Right cardiac atrium (tissue), 5 donors: ENCODE data around the gene NPR2. TPM values are rescaled to one million over a fixed set of nuclear protein-coding genes. Genes with fewer than 3 reads are reported as not detected.
A peak's percentile ranks its signal among the peaks of the same experiment; 100 is the strongest.

Experiments used
- ATAC-seq, 2 donors: fragments of 200-7000 bp; cut with Tn5 transposase; one replicate each; pipeline versions ENCODE4 v1.8.0 to v1.9.1; 2020; ENCODE audit warnings: moderate library complexity in 2 of 2, mild to moderate bottlenecking in 1 of 2
- DNase-seq, 3 donors: peaks; one replicate each; pipeline ENCODE4 v3.0.0-alpha.2; 2020
- H3K27ac ChIP-seq: one replicate; pipeline ENCODE4 v1.5.1; 2013; ENCODE audit warnings: mild to moderate bottlenecking, low read length, control low read depth, moderate library complexity
- H3K27me3 ChIP-seq: one replicate; pipeline ENCODE4 v1.6.1; 2013; ENCODE audit not compliant: control insufficient read depth, insufficient read depth
- H3K4me1 ChIP-seq: one replicate; pipeline ENCODE4 v1.6.1; 2013; ENCODE audit warnings: low read length; ENCODE audit not compliant: control insufficient read depth, insufficient read depth
- H3K4me3 ChIP-seq: one replicate; pipeline ENCODE4 v1.5.1; 2013; ENCODE audit warnings: low read length, control low read depth
- H3K9me3 ChIP-seq: one replicate; pipeline ENCODE4 v1.6.1; 2013; ENCODE audit warnings: low read length; ENCODE audit not compliant: control insufficient read depth
- WGBS: extraction: QIAGEN DNeasy Blood & Tissue Kit; methylation state at CpG from one replicate; pipeline ENCODE4 v1.1.7; 2013; 5-methylcytosine and 5-hydroxymethylcytosine counted together
- intact Hi-C, 4 donors: fragments of 100-400 bp; cut with DNase I; formaldehyde crosslinking; loops; one replicate each; pipeline versions ENCODE4 v1.11.0 to v1.14.0; 2022 to 2023
- polyA plus RNA-seq: library from polyadenylated mRNA; stranded (reverse); fragments of 200-250 nt; gene quantifications from one replicate; pipeline ENCODE4 v1.2.3, GENCODE V29; 2013
- total RNA-seq, 4 donors: library from RNA; stranded (reverse); fragmentation: NEBNext Ultra II Directional; extraction: Animal tissue kit (Norgen Biotek cat#: 25700); gene quantifications; one replicate each; pipeline ENCODE4 v1.2.1, GENCODE V29; 2021
- donor health status: healthy with polysubstance abuse.
- donor health status: DM: no; HTN: yes; CAD: no.
- donor health status: DM: no; HTN: no; CAD: no.
- donor health status: DM: no; HTN: yes; CAD: no; lungs with severe emphysema.
- donor health status: DM: yes; HTN: yes; CAD: no.

NPR2 gene
- total and polyA plus RNA-seq, 5 donors, result 21.3 to 29.9 (median 24.8) TPM

DNA sequence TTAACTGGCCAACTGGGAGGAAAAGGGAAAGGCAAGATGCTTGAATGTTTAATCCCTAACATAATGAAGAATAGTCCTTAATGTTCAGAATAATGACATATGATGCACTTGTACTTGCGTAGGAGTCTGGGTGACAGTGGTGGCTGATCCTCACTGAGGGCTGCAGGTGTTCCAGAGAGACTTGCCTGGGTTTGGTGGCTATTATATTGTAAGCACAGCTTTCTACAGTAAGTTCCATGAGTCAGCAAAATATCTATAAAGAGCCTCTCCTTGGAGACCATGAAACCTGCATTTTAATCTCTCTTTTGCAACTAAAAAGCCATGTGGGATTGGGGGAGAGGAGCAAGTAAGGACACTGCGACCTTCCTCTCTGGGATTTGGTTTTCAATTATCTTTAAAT lies 1.9 kb upstream of the NPR2 start:
- no peaks in the 10 kb centered on the region for H3K9me3 ChIP-seq
- ATAC-seq (no peak), DNase-seq (no peak)
- intact Hi-C loops, result no loop called here
- no peak overlapping the region for H3K27ac ChIP-seq
- no peaks in the 10 kb centered on the region for H3K27me3 ChIP-seq
- no peaks in the 10 kb centered on the region for H3K4me1 ChIP-seq
- H3K4me3 ChIP-seq, result no peak overlapping the region
- 90% methylated on average over 2 of the region's 2 CpGs for WGBS

DNA sequence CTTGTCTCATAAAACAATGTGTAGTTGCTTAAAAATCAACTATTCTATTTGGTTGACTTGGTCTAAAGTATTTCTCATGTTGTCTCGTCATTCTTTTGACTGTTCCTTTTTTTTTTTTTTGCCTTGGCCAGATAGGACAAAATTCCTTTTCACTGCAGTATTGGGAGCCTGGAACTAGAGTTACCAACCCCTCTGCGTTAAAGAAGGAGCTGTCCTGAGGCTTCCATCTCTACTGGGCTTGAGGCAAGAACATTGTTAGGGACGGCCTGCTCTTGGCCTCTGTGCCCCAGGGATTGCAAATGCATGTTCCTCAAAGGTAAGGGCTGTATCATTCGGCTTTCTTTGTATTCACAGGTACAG lies 1.4 kb upstream of the NPR2 start:
- Histone ChIP-seq H3K4me1 (no peaks in the 10 kb centered on the region), H3K9me3 (no peaks in the 10 kb centered on the region), H3K27me3 (no peaks in the 10 kb centered on the region), H3K27ac (no peak overlapping the region), H3K4me3 (no peak overlapping the region)
- DNase-seq, result no peak
- no peak for ATAC-seq
- 30% methylated on average over 4 of the region's 4 CpGs for WGBS
- intact Hi-C loops, result loop anchor here (2.0 to 5.0 kb wide), 3 partner anchors 37 to 93 kb away; partner anchors contain the start of genes FAM221B (in 1 of the 4) and TMEM8B (in 1 of the 4)

DNA sequence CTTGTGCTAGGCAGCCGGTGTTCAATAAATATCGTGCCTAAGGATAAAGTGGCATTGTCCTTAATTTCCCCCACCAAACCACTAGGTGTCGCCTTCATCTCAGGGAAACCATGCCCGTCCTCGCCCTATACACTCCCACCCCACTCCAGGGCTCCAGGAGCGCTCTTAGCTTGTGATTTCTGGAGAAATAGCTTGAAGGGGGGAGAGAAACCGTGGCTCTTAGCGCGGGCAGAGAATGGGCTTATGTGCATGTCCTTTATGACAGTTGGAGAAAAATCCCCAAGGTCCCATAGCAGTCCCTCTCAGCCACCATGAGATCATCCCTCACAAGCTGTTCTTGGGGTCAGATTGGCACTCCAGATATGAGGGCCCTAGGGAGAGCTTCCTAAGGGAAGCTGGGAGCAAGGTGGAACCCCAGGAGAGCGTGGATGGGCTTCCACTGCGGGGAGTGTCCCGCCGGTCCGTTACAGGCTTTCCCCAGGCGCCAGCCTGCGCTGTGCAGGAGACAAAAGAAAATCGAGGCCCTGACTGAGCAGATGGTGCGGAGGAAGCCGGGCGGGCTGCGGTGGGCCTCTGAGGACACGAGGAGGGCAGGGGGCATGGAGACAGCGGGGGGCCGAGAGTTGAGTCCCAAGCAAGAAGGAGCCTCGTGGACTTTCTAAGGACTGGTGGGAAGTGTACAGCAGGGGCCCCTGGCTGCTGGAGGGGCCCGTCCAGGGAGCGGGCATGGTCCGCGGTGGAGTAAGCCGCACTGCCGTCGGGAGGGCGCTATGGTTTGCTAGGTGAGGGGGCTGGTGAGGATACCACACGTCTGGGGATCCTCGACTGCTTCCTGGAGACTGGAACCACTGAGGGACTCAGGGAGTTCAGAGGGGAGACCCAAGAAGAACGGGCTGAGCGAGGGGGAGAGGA lies 750 bp upstream of the NPR2 start:
- peak; percentile 88 to 90 for ATAC-seq
- DNase-seq, result peak; percentile 73 to 84 (median 79)
- no peaks in the 10 kb centered on the region for H3K9me3 ChIP-seq
- no peaks in the 10 kb centered on the region for H3K27me3 ChIP-seq
- intact Hi-C loops, result loop anchor here (2.0 to 5.0 kb wide), 3 partner anchors 37 to 92 kb away; partner anchors contain the start of genes FAM221B (in 1 of the 4) and TMEM8B (in 1 of the 4)
- H3K4me1 ChIP-seq, result no peaks in the 10 kb centered on the region
- H3K27ac ChIP-seq, result peak overlapping the region; percentile 41
- WGBS, result 24% methylated on average over 37 of the region's 37 CpGs
- peak overlapping the region; percentile 58 for H3K4me3 ChIP-seq

DNA sequence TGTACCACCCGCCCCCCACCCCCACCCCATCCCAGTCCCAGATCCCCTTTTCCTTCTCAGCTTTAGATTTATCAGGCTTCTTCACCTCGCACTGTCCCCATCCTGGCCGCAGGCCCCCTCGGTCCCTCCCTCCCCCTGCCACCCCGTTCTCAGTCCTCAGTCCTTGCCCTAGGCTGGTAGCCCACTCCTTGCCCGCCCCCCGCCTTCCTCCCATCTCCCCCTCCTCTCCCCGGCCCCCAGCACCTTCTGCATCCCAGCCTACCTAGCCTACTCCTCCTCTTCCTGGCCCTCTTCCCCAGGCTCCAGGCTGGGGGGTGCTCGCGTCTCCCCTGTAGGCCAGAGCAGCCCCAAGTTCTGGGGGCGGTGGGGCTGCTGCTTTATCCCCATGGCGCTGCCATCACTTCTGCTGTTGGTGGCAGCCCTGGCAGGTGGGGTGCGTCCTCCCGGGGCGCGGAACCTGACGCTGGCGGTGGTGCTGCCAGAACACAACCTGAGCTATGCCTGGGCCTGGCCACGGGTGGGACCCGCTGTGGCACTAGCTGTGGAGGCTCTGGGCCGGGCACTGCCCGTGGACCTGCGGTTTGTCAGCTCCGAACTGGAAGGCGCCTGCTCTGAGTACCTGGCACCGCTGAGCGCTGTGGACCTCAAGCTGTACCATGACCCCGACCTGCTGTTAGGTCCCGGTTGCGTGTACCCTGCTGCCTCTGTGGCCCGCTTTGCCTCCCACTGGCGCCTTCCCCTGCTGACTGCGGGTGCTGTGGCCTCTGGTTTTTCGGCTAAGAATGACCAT lies 828 bp downstream of the NPR2 start:
- ATAC-seq (no peak), DNase-seq (peak; percentile 24 to 76 (median 72))
- Histone ChIP-seq H3K9me3 (no peaks in the 10 kb centered on the region), H3K27me3 (no peaks in the 10 kb centered on the region), H3K27ac (no peak overlapping the region), H3K4me3 (peak overlapping the region; percentile 58), H3K4me1 (no peaks in the 10 kb centered on the region)
- intact Hi-C loops, result loop anchor here in 3 of 4 donors (5.0 kb wide), 2 partner anchors 35 to 90 kb away; partner anchors contain the start of genes FAM221B (in 1 of the 3) and TMEM8B (in 1 of the 3)
- WGBS, result 80% methylated on average over 34 of the region's 34 CpGs

DNA sequence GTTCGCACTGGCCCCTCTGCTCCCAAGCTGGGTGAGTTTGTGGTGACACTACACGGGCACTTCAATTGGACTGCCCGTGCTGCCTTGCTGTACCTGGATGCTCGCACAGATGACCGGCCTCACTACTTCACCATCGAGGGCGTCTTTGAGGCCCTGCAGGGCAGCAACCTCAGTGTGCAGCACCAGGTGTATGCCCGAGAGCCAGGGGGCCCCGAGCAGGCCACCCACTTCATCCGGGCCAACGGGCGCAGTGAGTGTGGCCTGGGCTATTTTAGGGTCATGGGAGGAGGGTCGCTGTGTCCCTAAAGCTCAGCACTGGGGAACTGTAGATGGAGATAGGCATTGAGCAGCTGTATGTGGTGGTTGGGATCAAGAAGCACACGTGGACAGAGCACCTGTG lies 1.4 kb downstream of the NPR2 start:
- 89% methylated on average over 14 of the region's 14 CpGs for WGBS
- ATAC-seq, result no peak

DNA sequence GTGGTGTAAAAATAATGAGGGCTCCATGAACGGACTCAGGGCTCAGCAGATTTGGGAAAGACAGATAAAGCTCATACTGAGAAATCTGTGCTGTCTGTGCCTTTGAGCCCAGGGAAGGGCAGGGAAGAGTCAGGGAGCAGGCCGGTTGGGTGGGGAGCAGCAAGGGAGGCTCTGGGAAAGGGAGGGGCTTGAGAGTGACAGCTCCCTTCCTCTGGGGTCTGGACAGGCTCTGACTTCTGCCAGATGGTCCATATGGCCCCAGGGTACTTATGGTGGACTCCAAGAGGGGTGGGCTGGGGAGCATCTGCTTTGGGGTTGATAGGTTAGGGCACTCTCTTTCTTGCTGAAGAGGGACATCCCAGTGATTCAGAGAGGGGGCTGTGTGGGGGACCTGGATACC lies 2.1 kb downstream of the NPR2 start:
- intact Hi-C loops, result loop anchor here in 3 of 4 donors (5.0 kb wide), 2 partner anchors 34 to 89 kb away; partner anchors contain the start of genes FAM221B (in 1 of the 3) and TMEM8B (in 1 of the 3)
- Histone ChIP-seq H3K27me3 (no peaks in the 10 kb centered on the region), H3K4me3 (no peak overlapping the region), H3K9me3 (no peaks in the 10 kb centered on the region), H3K4me1 (no peaks in the 10 kb centered on the region), H3K27ac (no peak overlapping the region)
- no peak for DNase-seq
- no peak for ATAC-seq
- WGBS, result 45% methylated on average over 2 of the region's 2 CpGs

More for the DNA sequence above, 1.4 kb downstream of the NPR2 start:
- intact Hi-C loops, result loop anchor here in 3 of 4 donors (5.0 kb wide), 2 partner anchors 34 to 89 kb away; partner anchors contain the start of genes FAM221B (in 1 of the 3) and TMEM8B (in 1 of the 3)
- H3K4me1 ChIP-seq, result no peaks in the 10 kb centered on the region
- H3K27me3 ChIP-seq, result no peaks in the 10 kb centered on the region
- no peak overlapping the region for H3K4me3 ChIP-seq
- DNase-seq, result peak in 2 of 3 donors; percentile 22 to 49
- no peak overlapping the region for H3K27ac ChIP-seq
- no peaks in the 10 kb centered on the region for H3K9me3 ChIP-seq

DNA sequence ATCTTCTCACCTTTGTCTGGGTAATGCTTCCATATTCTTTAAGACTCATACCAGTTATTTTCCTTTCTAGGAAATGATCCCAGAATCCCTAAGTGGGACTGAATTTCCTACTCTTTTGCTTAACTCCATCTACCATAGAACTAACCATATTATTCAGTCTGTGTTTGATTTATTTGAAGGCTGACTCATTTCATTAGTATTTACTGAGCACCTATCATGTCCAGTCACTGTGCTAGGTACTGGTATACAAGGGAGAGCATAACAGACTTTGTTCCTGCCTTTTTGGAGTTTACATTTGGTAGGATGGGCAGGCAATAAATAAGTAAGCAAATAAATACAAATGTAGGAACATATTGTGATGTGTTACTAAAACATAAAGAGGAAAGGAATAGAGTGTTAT lies 4.3 kb downstream of the NPR2 start:
- H3K9me3 ChIP-seq, result no peaks in the 10 kb centered on the region
- no peaks in the 10 kb centered on the region for H3K27me3 ChIP-seq
- DNase-seq, result no peak
- ATAC-seq, result no peak
- no peak overlapping the region for H3K4me3 ChIP-seq
- intact Hi-C loops, result no loop called here
- no peak overlapping the region for H3K27ac ChIP-seq
- H3K4me1 ChIP-seq, result no peaks in the 10 kb centered on the region

DNA sequence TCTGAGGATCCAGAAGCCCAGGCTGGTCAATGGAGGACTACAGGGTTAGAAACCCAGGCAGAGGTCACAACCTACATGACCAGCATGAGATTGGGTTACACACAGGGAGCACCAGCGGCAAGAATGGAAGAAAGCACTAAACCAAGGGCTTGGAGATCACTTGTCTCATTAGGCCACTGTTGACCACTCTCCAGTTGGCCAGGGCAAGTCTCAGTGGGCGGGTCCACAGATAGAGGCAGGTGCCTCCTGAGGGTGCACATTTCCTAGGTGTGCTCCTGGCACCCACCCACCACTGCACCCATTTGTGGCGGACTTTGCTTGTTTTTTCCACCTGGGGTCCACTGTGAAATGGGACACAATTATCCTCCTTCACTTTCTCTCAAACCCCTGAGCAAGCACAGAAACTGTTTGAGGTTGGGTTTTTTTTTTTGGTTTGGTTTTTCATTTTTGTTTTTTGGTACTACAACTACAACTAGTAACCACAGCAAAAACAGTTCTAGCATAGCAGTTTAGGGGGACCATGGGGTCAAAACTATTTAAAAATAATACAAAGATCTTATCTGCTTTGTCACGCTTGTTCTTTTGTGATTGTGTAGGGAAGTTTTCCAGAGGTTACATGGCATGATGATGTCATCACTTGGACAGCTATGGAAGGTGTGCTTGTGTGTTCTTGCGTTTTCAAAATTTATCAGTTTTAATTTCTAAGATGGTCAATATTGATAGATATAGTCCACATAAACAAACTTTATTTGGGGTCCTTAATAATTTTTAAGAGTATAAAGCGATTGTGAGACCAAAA lies 6.1 kb downstream of the NPR2 start:
- Histone ChIP-seq H3K27me3 (no peaks in the 10 kb centered on the region), H3K4me1 (no peaks in the 10 kb centered on the region), H3K4me3 (no peak overlapping the region), H3K27ac (no peak overlapping the region), H3K9me3 (no peaks in the 10 kb centered on the region)
- intact Hi-C loops, result no loop called here
- ATAC-seq, result no peak
- no peak for DNase-seq
- WGBS, result 81% methylated on average over 6 of the region's 6 CpGs

DNA sequence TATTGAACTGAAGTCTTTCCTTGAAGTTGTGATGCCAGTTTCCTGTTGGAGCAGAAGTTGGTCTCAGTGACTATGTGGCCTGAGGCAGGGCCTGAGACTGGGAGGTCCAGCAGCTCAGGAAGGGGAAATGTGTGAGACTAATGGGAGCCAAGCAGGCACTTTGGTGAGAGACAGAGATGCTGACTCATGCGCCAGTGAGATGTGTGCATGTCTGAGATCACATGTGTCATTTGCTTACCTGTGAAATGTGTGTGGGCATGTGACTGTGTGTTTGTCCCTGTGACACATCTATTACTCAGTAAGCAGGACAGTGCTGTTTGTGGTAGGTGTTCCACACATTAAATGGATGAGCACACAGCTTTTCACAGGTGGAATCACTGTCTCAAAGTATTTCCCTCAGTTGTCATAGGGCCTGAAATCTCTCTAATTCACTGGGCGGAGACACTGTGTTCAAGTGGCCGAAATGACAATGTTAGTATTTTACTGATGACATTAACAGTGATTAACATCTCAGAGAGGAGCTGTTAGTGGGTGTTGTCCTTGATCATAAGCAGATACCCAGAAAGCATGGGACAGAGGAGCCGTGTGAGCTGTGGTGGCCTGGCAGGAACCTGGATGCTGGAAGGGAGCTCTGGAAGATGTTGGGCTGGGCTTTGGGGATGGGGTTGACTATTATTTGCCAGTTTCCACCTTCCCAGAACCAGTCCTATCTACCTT lies 7.4 kb downstream of the NPR2 start:
- 89% methylated on average over 4 of the region's 4 CpGs for WGBS
- no peak overlapping the region for H3K4me3 ChIP-seq
- ATAC-seq, result no peak
- no peak for DNase-seq
- intact Hi-C loops, result no loop called here
- no peaks in the 10 kb centered on the region for H3K4me1 ChIP-seq
- H3K27me3 ChIP-seq, result no peaks in the 10 kb centered on the region
- no peaks in the 10 kb centered on the region for H3K9me3 ChIP-seq
- H3K27ac ChIP-seq, result no peak overlapping the region

DNA sequence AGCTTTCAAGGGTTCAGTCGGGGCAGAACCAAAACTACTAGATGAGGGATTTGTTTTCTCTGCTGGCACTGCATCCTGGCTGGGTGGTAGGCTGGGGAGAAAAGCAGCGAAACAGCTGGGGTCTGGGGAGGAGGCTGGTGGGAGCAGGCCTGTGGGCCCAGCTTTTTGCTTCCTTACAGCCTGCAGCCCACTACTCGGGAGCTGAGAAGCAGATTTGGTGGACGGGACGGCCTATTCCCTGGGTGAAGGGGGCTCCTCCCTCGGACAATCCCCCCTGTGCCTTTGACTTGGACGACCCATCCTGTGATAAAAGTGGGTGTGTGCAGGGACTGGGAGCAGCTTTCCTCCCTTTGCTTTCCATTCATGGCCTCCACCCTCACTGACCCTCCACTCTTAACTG lies 9.1 kb downstream of the NPR2 start:
- Histone ChIP-seq H3K4me3 (no peak overlapping the region), H3K27me3 (no peaks in the 10 kb centered on the region), H3K4me1 (no peaks in the 10 kb centered on the region), H3K9me3 (no peaks in the 10 kb centered on the region), H3K27ac (no peak overlapping the region)
- intact Hi-C loops, result no loop called here
- 78% methylated on average over 7 of the region's 7 CpGs for WGBS
- DNase-seq (no peak), ATAC-seq (no peak)
